GM23338 (cell line): ENCODE results near the gene ACAD10. TPM values are rescaled to one million over a fixed set of nuclear protein-coding genes. Genes with fewer than 3 reads are reported as not detected.
"Not testable (repeated sequence)": the region's sequence is repeated elsewhere in the genome, so short reads cannot be mapped to it uniquely, and the experiment has no call there.

Experiments
- ATAC-seq: fragments of 200-7000 bp; cut with Tn5 transposase; 3 replicates; pipeline ENCODE4 v1.9.1; 2020
- DNase-seq: peaks from one replicate; pipeline ENCODE4 v3.0.0-alpha.2; 2015; ENCODE audit warnings: low spot score
- H2AFZ ChIP-seq: fragments of 200-600 bp; sonication (generic); 2 replicates; pipeline ENCODE4 v1.8.0; 2016; ENCODE audit warnings: antibody characterized with exemption, mild to moderate bottlenecking, moderate library complexity
- H3F3A ChIP-seq: fragments of 200-600 bp; sonication (generic); replicated peaks from 2 replicates; pipeline ENCODE4 v1.8.0; 2017; ENCODE audit warnings: antibody characterized with exemption, mixed run types, low read depth
- H3K27ac ChIP-seq: fragments of 200-600 bp; sonication (generic); 2 replicates; pipeline ENCODE4 v1.6.1; 2016; ENCODE audit warnings: low read depth
- H3K27me3 ChIP-seq: fragments of 200-600 bp; sonication (generic); 2 replicates; pipeline ENCODE4 v1.8.0; 2016; ENCODE audit warnings: mild to moderate bottlenecking, mixed run types, moderate library complexity; ENCODE audit not compliant: insufficient read depth
- H3K36me3 ChIP-seq: fragments of 200-600 bp; sonication (generic); 2 replicates; pipeline ENCODE4 v1.8.0; 2016; ENCODE audit warnings: mild to moderate bottlenecking; ENCODE audit not compliant: insufficient read depth
- H3K4me1 ChIP-seq: fragments of 200-600 bp; sonication (generic); 2 replicates; pipeline ENCODE4 v1.8.0; 2016; ENCODE audit warnings: mild to moderate bottlenecking, moderate library complexity; ENCODE audit not compliant: insufficient read depth
- H3K4me2 ChIP-seq: fragments of 200-600 bp; sonication (generic); 2 replicates; pipeline ENCODE4 v1.7.1; 2017; ENCODE audit warnings: mixed run types
- H3K4me3 ChIP-seq: fragments of 200-600 bp; sonication (generic); 2 replicates; pipeline ENCODE4 v1.6.1; 2016; ENCODE audit warnings: mixed run types
- H3K79me2 ChIP-seq: fragments of 200-600 bp; sonication (generic); replicated peaks from 2 replicates; pipeline ENCODE4 v1.8.0; 2017; ENCODE audit warnings: mild to moderate bottlenecking; ENCODE audit not compliant: insufficient read depth
- H3K9me2 ChIP-seq: fragments of 200-600 bp; sonication (generic); 2 replicates; pipeline ENCODE4 v1.8.0; 2017; ENCODE audit not compliant: insufficient read depth
- H4K20me1 ChIP-seq: fragments of 200-600 bp; sonication (generic); replicated peaks from 2 replicates; pipeline ENCODE4 v1.8.0; 2017; ENCODE audit warnings: mild to moderate bottlenecking; ENCODE audit not compliant: insufficient read depth
- H3K27ac Mint-ChIP-seq: 2 replicates; pipeline ENCODE4 v1.8.0; 2020; ENCODE audit warnings: inconsistent platforms, mild to moderate bottlenecking, moderate library complexity, mixed read lengths
- H3K27me3 Mint-ChIP-seq: 3 replicates; pipeline ENCODE4 v1.8.0; 2022; ENCODE audit warnings: low read depth, mild to moderate bottlenecking, moderate library complexity, mixed read lengths, inconsistent platforms; ENCODE audit not compliant: insufficient read depth, poor library complexity
- H3K36me3 Mint-ChIP-seq: 3 replicates; pipeline ENCODE4 v1.8.0; 2021; ENCODE audit warnings: low read depth, mild to moderate bottlenecking, inconsistent platforms, moderate library complexity, mixed read lengths
- H3K4me1 Mint-ChIP-seq: 3 replicates; pipeline ENCODE4 v1.8.0; 2020; ENCODE audit warnings: mild to moderate bottlenecking, inconsistent platforms, mixed read lengths
- H3K4me3 Mint-ChIP-seq: 3 replicates; pipeline ENCODE4 v1.8.0; 2021; ENCODE audit warnings: moderate library complexity, mild to moderate bottlenecking, inconsistent platforms, mixed read lengths
- H3K9me3 Mint-ChIP-seq: 3 replicates; pipeline ENCODE4 v1.8.0; 2020; ENCODE audit warnings: moderate library complexity, mild to moderate bottlenecking, inconsistent platforms, mixed read lengths
- CREB1 ChIP-seq: fragments of 250-450 bp; sonication (Bioruptor Pico); IDR thresholded peaks from 2 replicates; pipeline ENCODE4 v1.5.0; 2020; ENCODE audit warnings: low read depth, mild to moderate bottlenecking, moderate library complexity
- EZH2 ChIP-seq: fragments of 200-600 bp; sonication (generic); IDR thresholded peaks from one replicate; pipeline ENCODE4 v1.8.0; 2017; ENCODE audit warnings: antibody characterized with exemption, mild to moderate bottlenecking, low read depth; ENCODE audit not compliant: unreplicated experiment
- JUNB ChIP-seq: IDR thresholded peaks from one replicate; pipeline ENCODE4 v1.6.1; 2016; ENCODE audit warnings: antibody characterized with exemption; ENCODE audit not compliant: unreplicated experiment
- POLR2AphosphoS5 ChIP-seq: IDR thresholded peaks from 2 replicates; pipeline ENCODE4 v1.6.1; 2016; ENCODE audit warnings: antibody characterized with exemption, low read depth
- ZNF331 ChIP-seq: fragments of 250-450 bp; sonication (Bioruptor Pico); IDR thresholded peaks from 2 replicates; pipeline ENCODE4 v1.5.0; 2020; ENCODE audit warnings: low read depth, mild to moderate bottlenecking, moderate library complexity
- polyA plus RNA-seq: library from polyadenylated mRNA; unstranded; fragments of >200 nt; fragmentation: Nextera tagmentation; extraction: Ambion mirVana; gene quantifications from 2 replicates; pipeline ENCODE4 v1.2.1, GENCODE V29; 2016
- total RNA-seq: library from RNA; depleted of rRNA; stranded (reverse); fragments of >200 nt; shearing (Covaris generic); gene quantifications from 2 replicates; pipeline ENCODE4 v1.2.3, GENCODE V29; 2014
- TF ChIP-seq, protein P1 (sequence below): fragments of 250-450 bp; sonication (Bioruptor Pico); IDR thresholded peaks from 2 replicates; pipeline ENCODE4 v1.5.0; 2020; ENCODE audit warnings: mild to moderate bottlenecking, moderate library complexity
- TF ChIP-seq, protein P2 (sequence below), 2 experiments: fragments of 200-600 bp in 1 of 2; sonication (generic) in 1 of 2; conservative IDR thresholded peaks; 2 replicates each; pipeline versions ENCODE4 v1.5.1 to v1.6.1; 2016 to 2017; ENCODE audit warnings: antibody characterized with exemption in 2 of 2, low read depth in 2 of 2, mild to moderate bottlenecking in 2 of 2, moderate library complexity in 1 of 2

The ACAD10 gene
- total and polyA plus RNA-seq, 2 experiments from 2014 or later = 16.3 to 23.1 TPM

DNA sequence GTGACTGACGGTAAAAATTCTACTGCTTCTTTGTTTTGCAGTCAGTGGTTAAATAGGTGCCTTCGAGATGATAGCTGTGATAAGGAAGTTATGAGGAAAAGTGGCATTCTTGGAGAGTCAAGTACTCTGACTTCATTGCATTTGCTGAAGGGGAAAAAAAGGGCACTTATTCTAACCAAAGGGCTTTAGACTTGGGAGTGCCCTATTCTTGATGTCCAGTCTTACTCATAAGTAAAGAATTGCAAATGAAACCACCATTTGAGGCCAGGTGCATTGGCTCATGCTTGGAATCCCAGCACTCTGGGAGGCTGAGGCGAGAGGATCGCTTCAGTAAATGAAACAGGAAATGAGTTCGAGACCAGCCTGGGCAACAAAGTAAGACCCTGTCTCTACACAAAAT lies 40.4 kb upstream of the ACAD10 start (continued):
- TF ChIP-seq, protein P1, sequence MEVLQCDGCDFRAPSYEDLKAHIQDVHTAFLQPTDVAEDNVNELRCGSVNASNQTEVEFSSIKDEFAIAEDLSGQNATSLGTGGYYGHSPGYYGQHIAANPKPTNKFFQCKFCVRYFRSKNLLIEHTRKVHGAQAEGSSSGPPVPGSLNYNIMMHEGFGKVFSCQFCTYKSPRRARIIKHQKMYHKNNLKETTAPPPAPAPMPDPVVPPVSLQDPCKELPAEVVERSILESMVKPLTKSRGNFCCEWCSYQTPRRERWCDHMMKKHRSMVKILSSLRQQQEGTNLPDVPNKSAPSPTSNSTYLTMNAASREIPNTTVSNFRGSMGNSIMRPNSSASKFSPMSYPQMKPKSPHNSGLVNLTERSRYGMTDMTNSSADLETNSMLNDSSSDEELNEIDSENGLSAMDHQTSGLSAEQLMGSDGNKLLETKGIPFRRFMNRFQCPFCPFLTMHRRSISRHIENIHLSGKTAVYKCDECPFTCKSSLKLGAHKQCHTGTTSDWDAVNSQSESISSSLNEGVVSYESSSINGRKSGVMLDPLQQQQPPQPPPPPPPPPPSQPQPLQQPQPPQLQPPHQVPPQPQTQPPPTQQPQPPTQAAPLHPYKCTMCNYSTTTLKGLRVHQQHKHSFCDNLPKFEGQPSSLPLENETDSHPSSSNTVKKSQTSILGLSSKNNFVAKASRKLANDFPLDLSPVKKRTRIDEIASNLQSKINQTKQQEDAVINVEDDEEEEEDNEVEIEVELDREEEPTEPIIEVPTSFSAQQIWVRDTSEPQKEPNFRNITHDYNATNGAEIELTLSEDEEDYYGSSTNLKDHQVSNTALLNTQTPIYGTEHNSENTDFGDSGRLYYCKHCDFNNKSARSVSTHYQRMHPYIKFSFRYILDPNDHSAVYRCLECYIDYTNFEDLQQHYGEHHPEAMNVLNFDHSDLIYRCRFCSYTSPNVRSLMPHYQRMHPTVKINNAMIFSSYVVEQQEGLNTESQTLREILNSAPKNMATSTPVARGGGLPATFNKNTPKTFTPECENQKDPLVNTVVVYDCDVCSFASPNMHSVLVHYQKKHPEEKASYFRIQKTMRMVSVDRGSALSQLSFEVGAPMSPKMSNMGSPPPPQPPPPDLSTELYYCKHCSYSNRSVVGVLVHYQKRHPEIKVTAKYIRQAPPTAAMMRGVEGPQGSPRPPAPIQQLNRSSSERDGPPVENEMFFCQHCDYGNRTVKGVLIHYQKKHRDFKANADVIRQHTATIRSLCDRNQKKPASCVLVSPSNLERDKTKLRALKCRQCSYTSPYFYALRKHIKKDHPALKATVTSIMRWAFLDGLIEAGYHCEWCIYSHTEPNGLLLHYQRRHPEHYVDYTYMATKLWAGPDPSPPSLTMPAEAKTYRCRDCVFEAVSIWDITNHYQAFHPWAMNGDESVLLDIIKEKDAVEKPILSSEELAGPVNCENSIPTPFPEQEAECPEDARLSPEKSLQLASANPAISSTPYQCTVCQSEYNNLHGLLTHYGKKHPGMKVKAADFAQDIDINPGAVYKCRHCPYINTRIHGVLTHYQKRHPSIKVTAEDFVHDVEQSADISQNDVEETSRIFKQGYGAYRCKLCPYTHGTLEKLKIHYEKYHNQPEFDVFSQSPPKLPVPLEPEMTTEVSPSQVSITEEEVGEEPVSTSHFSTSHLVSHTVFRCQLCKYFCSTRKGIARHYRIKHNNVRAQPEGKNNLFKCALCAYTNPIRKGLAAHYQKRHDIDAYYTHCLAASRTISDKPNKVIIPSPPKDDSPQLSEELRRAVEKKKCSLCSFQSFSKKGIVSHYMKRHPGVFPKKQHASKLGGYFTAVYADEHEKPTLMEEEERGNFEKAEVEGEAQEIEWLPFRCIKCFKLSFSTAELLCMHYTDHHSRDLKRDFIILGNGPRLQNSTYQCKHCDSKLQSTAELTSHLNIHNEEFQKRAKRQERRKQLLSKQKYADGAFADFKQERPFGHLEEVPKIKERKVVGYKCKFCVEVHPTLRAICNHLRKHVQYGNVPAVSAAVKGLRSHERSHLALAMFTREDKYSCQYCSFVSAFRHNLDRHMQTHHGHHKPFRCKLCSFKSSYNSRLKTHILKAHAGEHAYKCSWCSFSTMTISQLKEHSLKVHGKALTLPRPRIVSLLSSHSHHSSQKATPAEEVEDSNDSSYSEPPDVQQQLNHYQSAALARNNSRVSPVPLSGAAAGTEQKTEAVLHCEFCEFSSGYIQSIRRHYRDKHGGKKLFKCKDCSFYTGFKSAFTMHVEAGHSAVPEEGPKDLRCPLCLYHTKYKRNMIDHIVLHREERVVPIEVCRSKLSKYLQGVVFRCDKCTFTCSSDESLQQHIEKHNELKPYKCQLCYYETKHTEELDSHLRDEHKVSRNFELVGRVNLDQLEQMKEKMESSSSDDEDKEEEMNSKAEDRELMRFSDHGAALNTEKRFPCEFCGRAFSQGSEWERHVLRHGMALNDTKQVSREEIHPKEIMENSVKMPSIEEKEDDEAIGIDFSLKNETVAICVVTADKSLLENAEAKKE = no peak
- TF ChIP-seq ZNF331 (no peak), EZH2 (no peak), POLR2AphosphoS5 (no peak), CREB1 (CRISPR knock-in tag) (no peak)
- TF ChIP-seq, protein P2, sequence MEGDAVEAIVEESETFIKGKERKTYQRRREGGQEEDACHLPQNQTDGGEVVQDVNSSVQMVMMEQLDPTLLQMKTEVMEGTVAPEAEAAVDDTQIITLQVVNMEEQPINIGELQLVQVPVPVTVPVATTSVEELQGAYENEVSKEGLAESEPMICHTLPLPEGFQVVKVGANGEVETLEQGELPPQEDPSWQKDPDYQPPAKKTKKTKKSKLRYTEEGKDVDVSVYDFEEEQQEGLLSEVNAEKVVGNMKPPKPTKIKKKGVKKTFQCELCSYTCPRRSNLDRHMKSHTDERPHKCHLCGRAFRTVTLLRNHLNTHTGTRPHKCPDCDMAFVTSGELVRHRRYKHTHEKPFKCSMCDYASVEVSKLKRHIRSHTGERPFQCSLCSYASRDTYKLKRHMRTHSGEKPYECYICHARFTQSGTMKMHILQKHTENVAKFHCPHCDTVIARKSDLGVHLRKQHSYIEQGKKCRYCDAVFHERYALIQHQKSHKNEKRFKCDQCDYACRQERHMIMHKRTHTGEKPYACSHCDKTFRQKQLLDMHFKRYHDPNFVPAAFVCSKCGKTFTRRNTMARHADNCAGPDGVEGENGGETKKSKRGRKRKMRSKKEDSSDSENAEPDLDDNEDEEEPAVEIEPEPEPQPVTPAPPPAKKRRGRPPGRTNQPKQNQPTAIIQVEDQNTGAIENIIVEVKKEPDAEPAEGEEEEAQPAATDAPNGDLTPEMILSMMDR (conservative IDR thresholded peaks at IDR 0.05; ENCODE audit: low read depth in 2 of 2) = no peak

DNA sequence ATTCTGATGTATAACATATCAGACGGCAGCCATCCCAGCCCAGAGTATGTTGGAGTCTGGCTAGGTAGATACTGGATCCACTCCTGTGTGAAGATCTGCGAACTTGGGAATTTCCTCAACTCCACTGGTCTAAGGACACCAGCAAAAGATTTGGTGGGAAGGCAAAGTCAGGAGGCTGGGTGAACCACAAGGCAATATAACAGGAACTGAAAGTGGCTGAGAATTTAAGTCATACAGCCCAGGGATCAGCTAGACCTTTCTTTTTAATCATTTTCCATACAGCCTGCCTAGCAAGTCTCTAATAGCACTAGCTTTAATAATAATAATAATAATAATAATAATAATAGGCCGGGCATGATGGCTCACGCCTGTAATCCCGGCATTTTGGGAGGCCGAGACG lies 34.9 kb upstream of the ACAD10 start:
- Histone ChIP-seq H3K27me3 (no peaks in the 10 kb centered on the region), H4K20me1 (peaks cover 3% of the 10 kb centered on the region), H3K79me2 (no peaks in the 10 kb centered on the region), H3K27ac (no peak overlapping the region), H3K9me2 (no peaks in the 10 kb centered on the region), H3K36me3 (peaks cover 38% of the 10 kb centered on the region), H3K4me1 (no peaks in the 10 kb centered on the region), H3F3A (no peaks in the 10 kb centered on the region; the same call in 1 of the 2 replicates), H2AFZ (no peak overlapping the region), H3K4me2 (no peak overlapping the region), H3K4me3 (no peak overlapping the region)
- ATAC-seq (no peak), DNase-seq (no peak)
- no peaks in the 10 kb centered on the region for H3K9me3 Mint-ChIP-seq
- H3K27me3 Mint-ChIP-seq = no peaks in the 10 kb centered on the region
- no peak overlapping the region for H3K27ac Mint-ChIP-seq
- H3K36me3 Mint-ChIP-seq = peaks cover 60% of the 10 kb centered on the region
- H3K4me3 Mint-ChIP-seq = no peak overlapping the region
- TF ChIP-seq CREB1 (CRISPR knock-in tag) = no peak
- no peak for TF ChIP-seq JUNB
- no peaks in the 10 kb centered on the region for H3K4me1 Mint-ChIP-seq

DNA sequence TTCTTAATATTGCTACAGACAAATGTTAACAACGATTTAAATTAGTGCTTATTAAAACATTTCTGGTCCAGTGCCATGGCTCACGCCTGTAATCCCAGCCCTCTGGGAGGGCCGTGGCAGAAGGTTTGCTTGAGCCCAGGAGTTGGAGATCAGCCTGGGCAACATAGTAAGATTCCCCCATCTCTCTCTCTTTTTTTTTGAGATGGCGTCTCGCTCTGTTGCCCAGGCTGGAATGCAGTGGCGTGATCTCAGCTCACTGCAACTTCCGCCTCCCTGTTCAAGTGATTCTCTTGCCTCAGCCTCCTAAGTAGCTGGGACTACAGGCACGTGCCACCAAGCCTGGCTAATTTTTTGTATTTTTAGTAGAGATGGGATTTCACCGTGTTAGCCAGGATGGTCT lies 33.3 kb upstream of the ACAD10 start:
- not testable (repeated sequence) for H2AFZ ChIP-seq, H3K27me3 ChIP-seq, DNase-seq, H3K27ac ChIP-seq, ATAC-seq, H3K4me2 ChIP-seq, H3K27ac Mint-ChIP-seq, H3K4me1 Mint-ChIP-seq, H3F3A ChIP-seq, H3K9me3 Mint-ChIP-seq, H3K4me1 ChIP-seq, H3K27me3 Mint-ChIP-seq, H3K4me3 Mint-ChIP-seq, H3K9me2 ChIP-seq, H3K4me3 ChIP-seq, H3K79me2 ChIP-seq, H4K20me1 ChIP-seq
- H3K36me3 Mint-ChIP-seq = peaks cover 58% of the 10 kb centered on the region
- peaks cover 37% of the 10 kb centered on the region for H3K36me3 ChIP-seq
